PFSK-1 (cell line): ENCODE data around the gene ATF6.

Experiments used
- POLR2AphosphoS5 ChIP-seq: IDR thresholded peaks from 2 replicates; pipeline ENCODE4 v1.6.1; 2012; ENCODE audit warnings: low read depth, mild to moderate bottlenecking, control low read depth, low read length, moderate library complexity
- TF ChIP-seq, protein P1 (sequence below), 2 experiments: IDR thresholded peaks; 2 replicates each; pipeline versions ENCODE4 v1.6.1 to v1.8.0; 2011 to 2012; ENCODE audit warnings: low read depth in 2 of 2, low read length in 2 of 2, control low read depth in 1 of 2, inconsistent platforms in 1 of 2, mild to moderate bottlenecking in 1 of 2, moderate library complexity in 1 of 2; ENCODE audit not compliant: insufficient read depth in 1 of 2

DNA sequence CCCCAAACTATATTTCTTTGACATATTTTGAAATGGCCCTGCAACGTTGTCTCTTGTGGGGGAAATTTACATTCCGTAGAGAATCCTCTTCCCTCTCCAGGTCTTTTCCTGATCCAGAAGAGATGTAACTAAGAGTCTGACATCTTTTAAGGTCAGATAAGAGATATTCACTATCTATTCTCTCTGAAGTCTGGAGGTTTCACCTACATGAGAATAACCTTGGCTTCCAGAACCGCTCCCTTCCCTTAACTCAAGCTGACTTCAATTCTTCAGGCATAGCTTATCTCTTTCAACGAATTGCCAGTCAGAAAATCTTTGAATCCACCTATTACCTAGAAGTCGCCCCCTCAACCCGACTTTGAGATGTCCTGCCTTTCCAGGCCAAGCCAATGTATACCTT lies 34.9 kb upstream of the ATF6 start:
- TF ChIP-seq POLR2AphosphoS5 = no peak
- TF ChIP-seq, protein P1, sequence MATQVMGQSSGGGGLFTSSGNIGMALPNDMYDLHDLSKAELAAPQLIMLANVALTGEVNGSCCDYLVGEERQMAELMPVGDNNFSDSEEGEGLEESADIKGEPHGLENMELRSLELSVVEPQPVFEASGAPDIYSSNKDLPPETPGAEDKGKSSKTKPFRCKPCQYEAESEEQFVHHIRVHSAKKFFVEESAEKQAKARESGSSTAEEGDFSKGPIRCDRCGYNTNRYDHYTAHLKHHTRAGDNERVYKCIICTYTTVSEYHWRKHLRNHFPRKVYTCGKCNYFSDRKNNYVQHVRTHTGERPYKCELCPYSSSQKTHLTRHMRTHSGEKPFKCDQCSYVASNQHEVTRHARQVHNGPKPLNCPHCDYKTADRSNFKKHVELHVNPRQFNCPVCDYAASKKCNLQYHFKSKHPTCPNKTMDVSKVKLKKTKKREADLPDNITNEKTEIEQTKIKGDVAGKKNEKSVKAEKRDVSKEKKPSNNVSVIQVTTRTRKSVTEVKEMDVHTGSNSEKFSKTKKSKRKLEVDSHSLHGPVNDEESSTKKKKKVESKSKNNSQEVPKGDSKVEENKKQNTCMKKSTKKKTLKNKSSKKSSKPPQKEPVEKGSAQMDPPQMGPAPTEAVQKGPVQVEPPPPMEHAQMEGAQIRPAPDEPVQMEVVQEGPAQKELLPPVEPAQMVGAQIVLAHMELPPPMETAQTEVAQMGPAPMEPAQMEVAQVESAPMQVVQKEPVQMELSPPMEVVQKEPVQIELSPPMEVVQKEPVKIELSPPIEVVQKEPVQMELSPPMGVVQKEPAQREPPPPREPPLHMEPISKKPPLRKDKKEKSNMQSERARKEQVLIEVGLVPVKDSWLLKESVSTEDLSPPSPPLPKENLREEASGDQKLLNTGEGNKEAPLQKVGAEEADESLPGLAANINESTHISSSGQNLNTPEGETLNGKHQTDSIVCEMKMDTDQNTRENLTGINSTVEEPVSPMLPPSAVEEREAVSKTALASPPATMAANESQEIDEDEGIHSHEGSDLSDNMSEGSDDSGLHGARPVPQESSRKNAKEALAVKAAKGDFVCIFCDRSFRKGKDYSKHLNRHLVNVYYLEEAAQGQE (IDR thresholded peaks at IDR 0.05; ENCODE audit: insufficient read depth in 1 of 2, low read depth in 2 of 2, low read length in 2 of 2) = no peak
